ENCODE data around the gene LY6G6D.

LY6G6D gene

DNA sequence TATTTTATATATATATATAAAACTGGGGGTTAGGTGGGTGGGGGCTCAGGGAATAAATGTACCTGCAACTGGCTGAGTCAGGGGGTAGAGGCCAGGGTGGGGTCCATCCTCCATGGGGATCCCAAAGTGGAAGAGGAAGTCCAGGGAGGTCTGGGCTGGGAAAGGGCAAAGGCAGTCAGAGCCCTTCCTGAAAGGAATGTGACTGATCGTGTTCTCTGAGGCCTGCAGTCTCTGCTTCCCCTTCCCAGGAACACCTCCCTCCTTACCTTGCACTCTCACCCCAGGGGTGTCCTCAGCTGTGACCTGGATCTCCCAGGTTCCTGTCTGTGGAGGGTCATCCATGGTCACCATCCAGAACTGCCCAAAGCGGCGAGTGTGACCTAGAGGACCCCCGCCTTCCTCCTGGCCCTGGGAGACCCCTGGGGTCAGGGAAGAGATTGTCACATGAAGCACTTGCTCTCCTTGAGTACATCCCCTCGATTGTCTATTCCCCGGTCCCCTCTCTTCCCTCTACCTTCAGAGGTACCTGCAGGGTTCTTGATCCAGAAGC is 52.0 kb downstream of the LY6G6D start:
- no peak for DNase-seq
